Spleen (tissue), 7 donors: ENCODE results near the gene ERBB3.

ENCODE experiments used
- POLR2A ChIP-seq, 3 donors: fragments of 450-650 bp; IDR thresholded peaks; one replicate each; pipeline ENCODE4 v1.5.1; 2017; ENCODE audit warnings: antibody characterized with exemption in 3 of 3, mild to moderate bottlenecking in 1 of 3
- POLR2AphosphoS5 ChIP-seq, 3 donors: sonication (generic); formaldehyde crosslinking; IDR thresholded peaks; one replicate each; pipeline ENCODE4 v1.5.1; 2017; ENCODE audit warnings: antibody characterized with exemption in 3 of 3
- TF ChIP-seq, protein P1 (sequence below), 11 experiments: fragments of 200-600 bp in 7 of 11; fragments of 450-650 bp in 4 of 11; sonication (generic) in 4 of 11; IDR thresholded peaks in 8 of 11; conservative IDR thresholded peaks in 3 of 11; 1 replicate in 7 of 11; 2 replicates in 4 of 11; pipeline versions ENCODE4 v1.4.0 to v1.8.0; 2016 to 2021; ENCODE audit warnings: antibody characterized with exemption in 11 of 11, inconsistent platforms in 4 of 11, mild to moderate bottlenecking in 1 of 11
- donor health status: DM: no; HTN: no; CAD: no; lungs with moderate emphysema.
- donor health status: DM: no; HTN: no; CAD: no.
- donor health status: DM: no; HTN: no; CAD: no.

DNA sequence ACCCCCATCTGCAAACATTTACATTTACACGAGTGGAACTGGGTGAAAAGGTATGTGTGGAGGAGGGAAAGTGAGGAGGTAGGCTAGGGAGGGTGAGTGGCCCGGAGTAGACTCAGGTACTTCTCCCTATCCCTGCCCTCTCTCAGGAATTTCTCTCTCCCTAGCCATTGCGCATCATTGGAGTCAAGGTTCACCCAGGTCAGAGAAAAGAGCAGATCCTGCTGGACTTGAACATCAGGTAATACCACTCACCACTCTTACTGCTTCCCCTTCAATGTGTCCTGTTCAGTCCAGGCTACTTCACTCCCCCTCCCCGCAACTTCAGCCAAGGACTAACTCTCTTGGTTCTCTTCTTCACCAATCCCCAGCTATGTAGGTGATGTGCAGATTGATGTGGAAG lies 50.9 kb downstream of the ERBB3 start:
- TF ChIP-seq POLR2AphosphoS5 (IDR thresholded peaks at IDR 0.05) (no peak), POLR2A (IDR thresholded peaks at IDR 0.05) (no peak)
- TF ChIP-seq, protein P1, sequence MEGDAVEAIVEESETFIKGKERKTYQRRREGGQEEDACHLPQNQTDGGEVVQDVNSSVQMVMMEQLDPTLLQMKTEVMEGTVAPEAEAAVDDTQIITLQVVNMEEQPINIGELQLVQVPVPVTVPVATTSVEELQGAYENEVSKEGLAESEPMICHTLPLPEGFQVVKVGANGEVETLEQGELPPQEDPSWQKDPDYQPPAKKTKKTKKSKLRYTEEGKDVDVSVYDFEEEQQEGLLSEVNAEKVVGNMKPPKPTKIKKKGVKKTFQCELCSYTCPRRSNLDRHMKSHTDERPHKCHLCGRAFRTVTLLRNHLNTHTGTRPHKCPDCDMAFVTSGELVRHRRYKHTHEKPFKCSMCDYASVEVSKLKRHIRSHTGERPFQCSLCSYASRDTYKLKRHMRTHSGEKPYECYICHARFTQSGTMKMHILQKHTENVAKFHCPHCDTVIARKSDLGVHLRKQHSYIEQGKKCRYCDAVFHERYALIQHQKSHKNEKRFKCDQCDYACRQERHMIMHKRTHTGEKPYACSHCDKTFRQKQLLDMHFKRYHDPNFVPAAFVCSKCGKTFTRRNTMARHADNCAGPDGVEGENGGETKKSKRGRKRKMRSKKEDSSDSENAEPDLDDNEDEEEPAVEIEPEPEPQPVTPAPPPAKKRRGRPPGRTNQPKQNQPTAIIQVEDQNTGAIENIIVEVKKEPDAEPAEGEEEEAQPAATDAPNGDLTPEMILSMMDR (IDR thresholded peaks at IDR 0.05 in 8 of 11, conservative IDR thresholded peaks at IDR 0.05 in 3 of 11) = no peak
